ENCODE results near the gene RNF14.
"Not testable (repeated sequence)": the region's sequence is repeated elsewhere in the genome, so short reads cannot be mapped to it uniquely, and the experiment has no call there.

The RNF14 gene

DNA sequence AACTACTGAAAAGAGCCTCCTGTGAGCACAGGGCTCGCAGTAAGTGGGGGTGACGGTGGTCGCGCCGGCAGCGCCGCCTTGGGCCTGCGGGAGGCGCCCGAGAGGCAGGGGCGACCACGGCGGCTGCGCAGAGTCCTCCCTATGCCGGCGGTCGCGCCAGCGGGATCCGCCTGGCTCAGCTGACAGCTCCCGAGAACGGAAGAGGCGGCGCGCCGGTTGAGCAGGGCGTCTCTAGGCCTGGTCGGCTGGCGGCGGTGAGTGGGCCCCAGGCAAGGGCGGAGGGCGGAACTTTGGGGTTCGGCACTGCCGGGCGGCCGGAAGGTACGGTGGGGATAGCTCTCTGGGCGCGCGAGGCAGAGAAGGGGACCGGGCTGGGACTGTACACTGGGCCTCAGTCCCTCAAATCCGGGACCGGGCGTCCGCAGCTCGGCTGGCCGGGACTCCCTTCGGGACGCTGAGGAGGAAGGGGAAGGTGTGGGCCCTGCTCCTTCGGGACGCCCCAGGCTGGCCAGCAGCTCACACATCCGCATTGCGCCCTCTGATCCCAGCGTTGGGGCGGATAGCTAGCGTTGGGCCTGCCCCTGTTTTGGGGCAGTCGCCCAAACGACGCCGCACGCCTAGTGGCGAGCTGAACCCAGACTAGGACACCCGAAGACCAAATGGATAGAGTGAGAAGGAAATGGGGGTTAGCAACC is at the start of gene RNF14:
RNF14 (plus strand) TSS at position 192 of the 695 bp plus-strand sequence. CDS start 4,484 bp downstream, outside the sequence.
- peak; percentile 88 for DNase-seq (ENCODE audit: low spot score)

DNA sequence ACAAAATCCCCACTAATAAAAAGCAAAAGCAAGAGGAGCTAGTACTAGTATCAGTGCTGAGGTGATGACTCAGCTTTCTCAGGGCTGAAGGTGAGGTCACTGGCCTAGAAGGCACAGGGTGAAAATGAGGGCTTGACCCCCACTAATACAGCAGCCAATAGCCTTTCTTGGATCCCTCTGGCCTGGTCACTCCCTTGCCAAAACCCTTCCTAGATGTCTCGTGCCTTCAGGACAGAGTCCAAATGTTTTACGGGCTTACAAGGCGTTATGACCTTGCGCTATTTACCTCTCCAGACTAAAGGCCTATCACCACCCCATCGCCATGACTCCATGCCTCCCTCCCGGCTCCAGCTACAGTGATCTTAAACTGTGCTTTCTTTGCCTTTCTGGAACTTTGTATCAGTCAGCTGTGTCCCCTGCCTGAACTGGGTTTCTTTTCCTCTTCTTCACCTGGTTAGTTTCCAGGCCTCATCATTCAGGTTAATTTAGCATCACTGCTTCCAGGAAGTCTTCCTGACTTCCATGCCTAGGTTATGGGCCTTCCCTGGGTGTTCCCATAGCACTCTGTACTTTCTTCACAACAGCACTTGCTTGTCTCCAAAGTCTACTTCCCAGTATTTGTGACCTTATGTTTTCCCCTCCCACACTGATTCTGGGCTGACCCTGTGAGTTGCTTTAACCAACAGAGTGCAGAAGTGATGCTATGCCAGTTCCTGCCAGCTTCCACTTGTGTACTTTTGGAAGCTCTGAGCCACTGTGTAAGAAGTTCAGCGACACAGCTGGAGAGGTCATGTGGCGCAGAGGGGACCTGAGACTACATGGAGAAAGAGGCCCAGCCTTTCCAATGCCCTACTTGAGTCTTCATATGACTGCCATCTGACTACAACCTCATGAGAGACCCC is 49.4 kb upstream of the RNF14 start:
- DNase-seq (ENCODE audit: low spot score), result no peak

DNA sequence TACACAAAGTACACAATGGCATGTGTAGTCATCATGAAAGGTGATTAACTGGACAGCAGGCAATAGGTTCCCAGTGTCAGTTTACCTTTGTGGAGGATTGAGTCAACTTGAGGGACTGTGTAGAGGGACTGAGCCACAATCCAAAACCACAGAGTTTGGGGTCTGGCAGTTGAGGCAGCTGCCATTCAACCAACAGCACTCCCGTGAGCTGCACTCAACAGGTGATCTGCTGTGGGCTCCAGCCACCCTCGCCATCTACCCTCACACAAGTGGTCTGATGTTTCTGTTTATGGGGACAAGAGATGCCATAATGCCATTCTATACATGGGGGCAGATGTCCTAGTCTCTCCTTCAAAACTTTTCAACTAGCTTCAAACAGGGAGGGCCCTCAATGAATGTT is 48.1 kb upstream of the RNF14 start:
- DNase-seq (ENCODE audit: low spot score), result no peak

GRCh38 chr5:141922827-141923447 is 46.0 kb upstream of the RNF14 start:
- not testable (repeated sequence) for DNase-seq (ENCODE audit: low spot score)

- peak; percentile 93 for DNase-seq (ENCODE audit: low spot score)
These were observed 45.2 kb upstream of the RNF14 start, which contains the start of gene DELE1 for GRCh38 chr5:141923448-141924313. DELE1 (plus strand) TSS chr5:141923871; CDS start chr5:141923942, 71 bp downstream.

- DNase-seq (ENCODE audit: low spot score), result no peak
These were observed 42.5 kb upstream of the RNF14 start for GRCh38 chr5:141926434-141926833.

DNA sequence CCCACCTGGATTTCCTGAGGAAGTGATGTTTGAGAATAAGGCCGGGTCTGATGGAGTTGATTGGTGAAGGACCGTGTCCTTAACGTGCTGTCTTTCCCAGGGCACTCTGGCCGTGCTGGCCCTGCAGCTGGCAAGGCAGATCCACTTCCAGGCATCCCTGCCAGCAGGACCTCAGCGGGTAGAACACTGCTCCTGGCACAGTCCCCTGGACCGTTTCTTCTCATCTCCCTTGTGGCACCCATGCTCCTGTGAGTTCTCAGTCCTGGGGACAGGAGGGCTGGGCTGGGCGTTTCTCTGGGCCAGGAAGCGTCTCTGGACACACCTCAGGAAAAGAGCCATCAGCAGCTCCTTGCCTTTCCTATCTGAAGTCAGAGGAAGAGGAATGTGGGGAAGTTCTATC is 40.9 kb upstream of the RNF14 start:
- no peak for DNase-seq (ENCODE audit: low spot score)

GRCh38 chr5:141929398-141930058 is 39.4 kb upstream of the RNF14 start:
- no peak for DNase-seq (ENCODE audit: low spot score)

DNA sequence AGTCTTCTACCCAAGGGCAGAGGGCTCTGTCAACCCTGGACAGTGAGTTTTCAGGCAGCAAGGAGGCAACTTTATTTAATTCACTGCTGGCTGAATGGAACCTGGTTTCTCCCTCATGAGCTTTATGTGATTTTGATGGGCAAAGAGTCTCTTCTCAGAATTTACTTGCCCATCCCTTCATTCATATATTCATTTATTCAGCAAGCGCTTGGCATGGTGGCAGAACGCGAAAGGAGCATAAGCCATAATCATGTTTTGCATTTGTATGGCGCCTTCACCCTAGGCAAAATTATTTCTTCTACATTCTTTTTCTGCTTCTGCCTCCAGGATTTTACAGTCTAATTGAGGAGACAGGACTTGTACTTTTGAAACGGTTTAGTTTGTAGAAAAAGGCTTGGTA is 37.2 kb upstream of the RNF14 start:
- no peak for DNase-seq (ENCODE audit: low spot score)

DNA sequence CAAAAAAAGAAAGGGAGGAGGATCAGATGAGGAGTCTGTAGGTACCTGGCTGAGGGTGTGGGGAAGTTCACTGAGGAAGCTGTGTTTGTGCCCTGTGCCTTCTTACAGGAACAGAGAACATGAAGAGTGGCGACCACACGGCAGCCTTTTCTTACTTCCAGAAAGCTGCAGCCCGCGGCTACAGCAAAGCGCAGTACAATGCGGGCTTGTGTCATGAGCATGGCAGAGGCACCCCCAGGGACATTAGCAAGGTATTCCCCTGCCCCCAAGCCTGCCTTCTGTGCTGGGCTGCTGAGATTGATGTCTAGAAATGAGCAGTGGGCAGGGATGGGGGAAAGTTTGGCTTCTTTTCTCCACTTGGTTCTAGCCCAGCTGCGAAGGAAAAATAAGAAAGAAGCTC is 35.8 kb upstream of the RNF14 start:
- DNase-seq (ENCODE audit: low spot score), result no peak

DNA sequence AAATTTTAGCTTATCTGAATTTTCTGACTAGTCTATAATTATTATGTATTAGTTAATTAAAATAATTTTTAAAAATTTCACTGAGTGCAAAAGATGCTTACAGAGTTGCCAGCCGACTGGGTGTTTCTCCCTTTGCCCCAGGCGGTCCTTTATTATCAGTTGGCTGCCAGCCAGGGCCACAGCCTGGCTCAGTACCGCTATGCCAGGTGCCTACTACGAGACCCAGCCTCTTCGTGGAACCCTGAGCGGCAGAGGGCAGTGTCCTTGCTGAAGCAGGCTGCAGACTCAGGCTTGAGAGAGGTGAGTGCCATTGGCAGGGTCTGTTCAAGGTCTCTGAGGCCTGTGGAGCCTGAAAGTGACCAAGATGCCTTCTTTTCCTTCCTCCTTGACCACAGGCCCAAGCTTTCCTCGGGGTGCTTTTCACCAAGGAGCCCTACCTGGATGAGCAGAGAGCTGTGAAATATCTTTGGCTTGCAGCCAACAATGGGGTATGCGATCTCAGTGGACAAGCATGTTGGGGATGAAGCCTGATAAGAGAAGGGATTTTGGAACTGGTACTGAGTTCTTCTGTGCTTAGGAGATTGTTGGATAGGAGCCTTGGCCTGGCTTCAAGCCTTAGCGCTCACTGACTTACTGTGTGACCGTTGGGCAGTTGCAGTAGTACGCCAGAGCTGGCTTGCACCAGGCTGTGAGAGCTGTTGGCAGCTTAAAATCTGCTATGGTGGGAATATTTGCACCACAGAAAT is 34.6 kb upstream of the RNF14 start:
- DNase-seq (ENCODE audit: low spot score), result no peak

DNA sequence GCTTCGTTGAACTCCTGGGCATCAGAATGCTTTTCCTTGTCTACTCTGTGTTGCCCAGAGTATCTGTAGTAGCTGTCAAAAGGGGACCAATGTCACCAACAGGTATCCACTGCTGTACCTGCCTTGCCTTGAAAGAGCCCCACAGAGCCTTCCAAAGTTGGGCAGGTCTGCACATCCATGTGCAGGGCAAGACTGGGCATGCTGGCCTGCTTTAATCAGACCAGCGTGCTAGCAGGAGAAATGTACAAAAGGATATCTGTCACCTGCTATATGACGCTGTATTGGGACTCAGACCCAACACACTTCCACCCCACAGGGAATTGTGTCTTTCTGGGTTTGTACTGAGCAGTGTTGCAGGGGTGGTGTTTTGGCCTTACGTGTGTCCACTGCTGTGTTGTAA is 33.4 kb upstream of the RNF14 start:
- DNase-seq (ENCODE audit: low spot score), result no peak

DNA sequence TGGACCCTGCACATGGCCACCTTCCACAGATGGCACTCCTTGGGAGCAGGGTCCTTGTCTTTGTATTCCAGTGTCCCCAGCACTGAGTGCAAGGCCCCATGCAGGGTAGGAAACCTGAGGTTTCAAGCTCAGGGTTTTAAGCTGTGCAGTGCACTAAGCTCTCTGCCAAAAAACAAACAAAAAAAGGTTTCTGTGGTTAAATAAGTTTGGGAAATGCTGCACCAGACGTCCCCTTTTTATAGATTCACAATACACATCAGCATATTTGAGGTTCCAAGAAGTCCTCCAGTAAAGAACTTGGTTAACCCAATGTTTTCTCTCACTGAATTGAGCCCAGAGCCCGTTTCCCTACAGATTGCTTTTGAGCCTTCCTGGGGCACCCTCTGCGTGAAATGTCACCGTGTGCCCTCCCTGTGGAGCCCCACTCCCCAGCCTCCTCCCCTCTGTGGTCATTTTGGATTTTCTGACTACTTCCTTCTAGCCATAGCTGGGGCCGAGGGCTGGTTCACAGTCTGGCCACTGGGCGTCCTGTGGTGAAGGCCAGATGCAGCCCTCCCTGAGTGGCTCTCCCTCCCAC is 28.1 kb upstream of the RNF14 start:
- no peak for DNase-seq (ENCODE audit: low spot score)

- DNase-seq (ENCODE audit: low spot score), result no peak
These were observed 27.6 kb upstream of the RNF14 start for GRCh38 chr5:141941307-141941706.

DNA sequence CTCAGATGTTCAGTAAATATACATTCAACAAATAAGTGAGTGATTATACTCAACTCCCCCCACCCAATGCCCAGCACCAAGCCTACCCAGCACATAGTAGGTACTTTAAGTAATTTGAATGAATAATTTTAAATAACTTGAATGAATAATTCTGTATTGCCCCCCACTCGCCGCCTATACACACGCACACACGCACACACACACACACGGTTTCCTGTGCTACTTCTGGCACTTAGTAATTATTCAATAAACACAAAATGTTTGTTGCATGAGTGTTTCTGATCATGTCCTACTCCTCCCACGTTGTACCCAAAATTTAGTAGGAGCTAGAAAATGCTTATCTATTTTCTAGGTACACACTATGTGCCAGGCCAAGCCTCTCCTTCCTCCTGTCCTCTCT is 27.1 kb upstream of the RNF14 start:
- DNase-seq (ENCODE audit: low spot score), result no peak

GRCh38 chr5:141942185-141942857 is 26.6 kb upstream of the RNF14 start:
- no peak for DNase-seq (ENCODE audit: low spot score)

- DNase-seq (ENCODE audit: low spot score), result no peak
These were observed 24.8 kb upstream of the RNF14 start for GRCh38 chr5:141944076-141944475.

DNA sequence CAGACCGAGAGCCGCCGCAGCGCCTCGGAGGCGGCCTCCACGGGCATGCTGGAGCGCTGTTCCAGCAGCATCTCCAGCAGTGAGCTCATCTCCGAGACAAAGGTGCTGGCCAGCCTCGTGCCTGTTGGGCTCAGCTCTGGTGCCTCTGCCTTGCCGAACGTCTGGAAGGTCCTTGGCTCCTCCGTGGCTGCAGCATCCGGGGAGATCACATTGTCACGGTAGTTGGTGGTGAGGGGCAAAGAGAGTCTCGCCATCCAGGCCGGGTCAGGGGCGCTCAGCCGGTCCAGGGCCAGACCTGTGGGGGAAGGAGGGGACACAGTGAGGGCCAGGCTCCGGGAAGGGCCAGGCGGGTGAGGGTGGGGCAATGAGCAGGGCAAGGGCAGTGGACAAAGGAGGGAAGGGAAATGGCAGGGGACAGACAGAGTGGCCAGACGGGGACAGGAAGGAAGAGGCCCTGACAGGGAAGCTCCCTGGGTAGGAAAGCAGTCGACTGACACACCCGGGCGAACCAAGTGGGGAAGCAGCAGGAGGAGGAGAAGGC is 23.3 kb upstream of the RNF14 start:
- DNase-seq (ENCODE audit: low spot score), result peak; percentile 21

GRCh38 chr5:141947316-141947715 is 21.6 kb upstream of the RNF14 start:
- DNase-seq (ENCODE audit: low spot score), result no peak
